GM12878 (cell line): Measurements from ENCODE around the gene SCUBE2. TPM values are rescaled to one million over a fixed set of nuclear protein-coding genes. Genes with fewer than 3 reads are reported as not detected.

Experiments used
- ATAC-seq: fragments of 200-7000 bp; cut with Tn5 transposase; 3 replicates; pipeline ENCODE4 v1.9.1; 2020; ENCODE audit warnings: mild to moderate bottlenecking, moderate library complexity
- BruUV-seq: library from RNA; stranded (reverse); fragments of 400-500 nt; replicated peaks from 2 replicates; lab custom pipeline; 2021; lab: Mats Ljungman, UMichigan
- CTCF ChIA-PET: fragments of 300-600 bp; sonication (Branson Sonifier 250); formaldehyde crosslinking; extraction: SDS; loops from one replicate; lab custom pipeline; 2021; ENCODE audit warnings: inconsistent platforms; lab: Yijun Ruan, JAX
- POLR2A ChIA-PET: fragments of 350-600 bp; formaldehyde crosslinking; extraction: SDS; loops from one replicate; lab custom pipeline; 2021; ENCODE audit warnings: inconsistent platforms; lab: Charles Lee
- RAD21 ChIA-PET: fragments of 300-600 bp; sonication (Branson Sonifier 250); formaldehyde crosslinking; loops from one replicate; lab custom pipeline; 2023; ENCODE audit warnings: antibody characterized with exemption; ENCODE audit not compliant: unreplicated experiment; lab: Charles Lee
- SMC1A ChIA-PET: fragments of 300-600 bp; sonication (Branson Sonifier 250); formaldehyde crosslinking; loops from one replicate; lab custom pipeline; 2023; ENCODE audit not compliant: unreplicated experiment, uncharacterized antibody; lab: Charles Lee
- DNase-seq: peaks from one replicate; pipeline ENCODE4 v3.0.0-alpha.2; 2011; ENCODE audit warnings: low read depth, low spot score
- FAIRE-seq: peaks from 3 replicates; lab custom pipeline; 2011; peaks lifted over from hg19 to GRCh38; lab: Jason Lieb, UNC
- H2AFZ ChIP-seq: 2 replicates; pipeline ENCODE4 v1.6.0; 2011; ENCODE audit warnings: low read depth, low read length, control low read depth; ENCODE audit not compliant: control insufficient read depth
- H3K27ac ChIP-seq: 2 replicates; pipeline ENCODE4 v1.5.1; 2011; ENCODE audit warnings: control low read depth; ENCODE audit not compliant: control insufficient read depth, insufficient read depth
- H3K27me3 ChIP-seq, 2 experiments: replicated peaks in 1 of 2; 2 replicates each; pipeline versions ENCODE4 v1.6.0 to v1.6.1; 2011; ENCODE audit warnings: low read length in 1 of 2; ENCODE audit not compliant: control insufficient read depth in 2 of 2, insufficient read depth in 2 of 2
- H3K36me3 ChIP-seq, 2 experiments: 2 replicates each; pipeline ENCODE4 v1.5.1; 2011; ENCODE audit warnings: low read length in 1 of 2; ENCODE audit not compliant: control insufficient read depth in 2 of 2, insufficient read depth in 2 of 2
- H3K4me1 ChIP-seq: 2 replicates; pipeline ENCODE4 v1.6.1; 2011; ENCODE audit warnings: mild to moderate bottlenecking, low read length, moderate library complexity, mixed read lengths; ENCODE audit not compliant: control insufficient read depth, insufficient read depth
- H3K4me2 ChIP-seq: 2 replicates; pipeline ENCODE4 v1.6.0; 2011; ENCODE audit warnings: control low read depth; ENCODE audit not compliant: control insufficient read depth, insufficient read depth
- H3K4me3 ChIP-seq: fragments of 200-600 bp; sonication (generic); 2 replicates; pipeline ENCODE4 v1.5.1; 2016
- H3K79me2 ChIP-seq: 2 replicates; pipeline ENCODE4 v1.6.0; 2011; ENCODE audit warnings: low read length; ENCODE audit not compliant: control insufficient read depth, insufficient read depth
- H3K9ac ChIP-seq: 2 replicates; pipeline ENCODE4 v1.8.0; 2011; ENCODE audit warnings: low read length, control low read depth, mixed read lengths; ENCODE audit not compliant: control insufficient read depth, insufficient read depth
- H3K9me3 ChIP-seq: replicated peaks from 3 replicates; pipeline ENCODE4 v1.5.1; 2011; ENCODE audit warnings: mild to moderate bottlenecking, low read length; ENCODE audit not compliant: control insufficient read depth, insufficient read depth
- H4K20me1 ChIP-seq: 2 replicates; pipeline ENCODE4 v1.6.0; 2011; ENCODE audit not compliant: control insufficient read depth, insufficient read depth
- BACH1 ChIP-seq: fragments of 450-650 bp; IDR thresholded peaks from 2 replicates; pipeline ENCODE4 v1.6.1; 2017; ENCODE audit warnings: mild to moderate bottlenecking, borderline replicate concordance
- ESRRA ChIP-seq: IDR thresholded peaks from 2 replicates; pipeline ENCODE4 v1.6.1; 2012; ENCODE audit warnings: mild to moderate bottlenecking, low read length, improper control_type of control experiment
- GABPA ChIP-seq: IDR thresholded peaks from 2 replicates; pipeline ENCODE4 v1.6.1; 2014; ENCODE audit warnings: antibody characterized with exemption, low read depth, mild to moderate bottlenecking, inconsistent platforms
- IKZF1 ChIP-seq: fragments of 450-650 bp; conservative IDR thresholded peaks from 2 replicates; pipeline ENCODE4 v1.6.1; 2017; ENCODE audit warnings: antibody characterized with exemption, mild to moderate bottlenecking
- JUND ChIP-seq: IDR thresholded peaks from 2 replicates; pipeline ENCODE4 v1.6.1; 2012; ENCODE audit warnings: low read depth, mild to moderate bottlenecking, low read length, improper control_type of control experiment, moderate library complexity
- KLF5 ChIP-seq: fragments of 450-650 bp; IDR thresholded peaks from 2 replicates; pipeline ENCODE4 v1.6.1; 2014; ENCODE audit warnings: mild to moderate bottlenecking; ENCODE audit not compliant: partially characterized antibody
- MEF2A ChIP-seq: IDR thresholded peaks from 2 replicates; pipeline ENCODE4 v1.6.1; 2011; ENCODE audit warnings: low read depth, mild to moderate bottlenecking, low read length, moderate library complexity; ENCODE audit not compliant: insufficient read depth
- POLR2AphosphoS2 ChIP-seq: IDR thresholded peaks from 2 replicates; pipeline ENCODE4 v1.6.1; 2011; ENCODE audit warnings: low read depth, mild to moderate bottlenecking, low read length, improper control_type of control experiment, moderate library complexity
- RAD21 ChIP-seq: IDR thresholded peaks from 2 replicates; pipeline ENCODE4 v1.6.1; 2011; ENCODE audit warnings: mild to moderate bottlenecking, low read depth, low read length, moderate library complexity; ENCODE audit not compliant: insufficient read depth
- RCOR1 ChIP-seq: conservative IDR thresholded peaks from 2 replicates; pipeline ENCODE4 v1.6.1; 2012; ENCODE audit warnings: low read depth, low read length, improper control_type of control experiment
- SIX5 ChIP-seq: IDR thresholded peaks from 2 replicates; pipeline ENCODE4 v1.6.1; 2011; ENCODE audit warnings: mild to moderate bottlenecking, low read depth, low read length, moderate library complexity; ENCODE audit not compliant: severe bottlenecking
- SMC3 ChIP-seq: IDR thresholded peaks from 2 replicates; pipeline ENCODE4 v1.6.1; 2011; ENCODE audit warnings: low read length, improper control_type of control experiment, borderline replicate concordance
- SPI1 ChIP-seq: IDR thresholded peaks from 2 replicates; pipeline ENCODE4 v1.6.1; 2011; ENCODE audit warnings: low read depth, mild to moderate bottlenecking, low read length, moderate library complexity, borderline replicate concordance; ENCODE audit not compliant: insufficient read depth
- STAT1 ChIP-seq: fragments of 450-650 bp; conservative IDR thresholded peaks from 2 replicates; pipeline ENCODE4 v1.6.1; 2014; ENCODE audit warnings: antibody characterized with exemption, mild to moderate bottlenecking
- ZNF217 ChIP-seq: fragments of 450-650 bp; IDR thresholded peaks from 2 replicates; pipeline ENCODE4 v1.6.1; 2017; ENCODE audit warnings: antibody characterized with exemption, mild to moderate bottlenecking
- WGBS: methylation state at CpG from one replicate; pipeline ENCODE4 v1.1.6; 2016; ENCODE audit warnings: low lambda C conversion rate; ENCODE audit not compliant: insufficient replicate concordance, insufficient coverage; ENCODE audit errors: missing lambda C conversion rate; 5-methylcytosine and 5-hydroxymethylcytosine counted together
- in situ Hi-C: fragments of 300-500 bp; cut with MboI; formaldehyde crosslinking; loops from 9 replicates; pipeline ENCODE4 v1.14.3; 2018; ENCODE audit warnings: mixed read lengths
- intact Hi-C: fragments of 100-400 bp; cut with micrococcal nuclease; formaldehyde crosslinking; loops from one replicate; pipeline ENCODE4 v1.14.2; 2022; ENCODE audit not compliant: unreplicated experiment
- polyA plus RNA-seq, 11 experiments: library from polyadenylated mRNA; depleted of rRNA in 4 of 11; unstranded in 6 of 11; stranded (reverse) in 5 of 11; fragments of >200 nt; fragmentation: Nextera tagmentation in 4 of 11; fragmentation: Illumina TruSeq in 1 of 11; extraction: Ambion mirVana in 4 of 11; extraction: Trizol in 1 of 11; gene quantifications; 1 replicate in 1 of 11; 2 replicates in 10 of 11; pipeline versions ENCODE4 v1.2.1 to v1.2.3, GENCODE V29; 2011 to 2016; ENCODE audit warnings: inconsistent platforms in 2 of 11, missing spikeins in 2 of 11, low read depth in 1 of 11
- total RNA-seq, 4 experiments: library from RNA; depleted of rRNA in 3 of 4; stranded (reverse); fragments of >200 nt in 3 of 4; fragmentation: Illumina TruSeq in 1 of 4; extraction: Trizol in 1 of 4; gene quantifications; 2 replicates each; pipeline versions ENCODE4 v1.2.1 to v1.2.3, GENCODE V29; 2013 to 2021
- TF ChIP-seq, protein P1 (sequence below): fragments of 450-650 bp; formaldehyde crosslinking; IDR thresholded peaks from 2 replicates; pipeline ENCODE4 v1.4.0; 2022; ENCODE audit warnings: mild to moderate bottlenecking, moderate library complexity

Gene SCUBE2
- total and polyA plus RNA-seq, 10 of the 15 experiments (the other 5 are each of a cell fraction or from before 2014, with no cell fraction given): 0.12 to 0.56 (median 0.31) TPM; not detected in 2

DNA sequence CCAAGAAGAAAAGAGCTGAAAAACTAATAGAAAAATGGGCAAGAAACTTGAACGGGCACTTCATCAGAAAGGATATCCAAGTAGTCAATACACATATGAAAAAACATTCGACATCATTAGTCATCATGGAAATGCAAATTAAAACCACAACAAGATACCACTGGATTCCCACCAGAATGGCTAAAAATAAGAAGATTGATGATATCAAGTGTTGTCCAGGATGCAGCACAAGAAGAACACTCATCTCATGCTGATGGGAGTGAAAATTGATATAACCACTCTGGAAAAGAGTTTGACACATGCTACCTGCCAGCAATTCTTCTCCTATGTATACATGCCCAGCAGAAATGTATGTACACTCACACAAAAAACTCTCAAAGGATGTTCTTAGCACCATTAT is 26.9 kb upstream of the SCUBE2 start:
- 28% methylated on average over 2 of the region's 2 CpGs for WGBS
- no peak for ATAC-seq
- no peak for FAIRE-seq
- no peak overlapping the region for H3K4me2 ChIP-seq
- BruUV-seq: no TSS peak
- H3K4me3 ChIP-seq: no peak overlapping the region
- H3K79me2 ChIP-seq: no peaks in the 10 kb centered on the region
- H3K36me3 ChIP-seq: no peaks in the 10 kb centered on the region
- CTCF ChIA-PET: interaction anchor here (0.7 to 2.7 kb wide), 5 partner anchors 12 to 388 kb away, joined by 3 to 7 read pairs (median 4); no protein-coding TSS in a partner anchor
- no peaks in the 10 kb centered on the region for H3K27me3 ChIP-seq
- no peaks in the 10 kb centered on the region for H3K4me1 ChIP-seq
- RAD21 ChIA-PET: interaction anchor here (0.6 to 1.1 kb wide), 2 partner anchors 19 to 211 kb away, joined by 3 to 9 read pairs; no protein-coding TSS in a partner anchor
- POLR2A ChIA-PET: interaction anchor here (0.6 kb wide), 2 partner anchors 18 to 1036 kb away, joined by 3 to 7 read pairs; no protein-coding TSS in a partner anchor
- intact Hi-C loops (no loop called here), in situ Hi-C loops (no loop called here)
- TF ChIP-seq JUND (no peak), IKZF1 (no peak)
- H3K9me3 ChIP-seq: no peaks in the 10 kb centered on the region
- no peak overlapping the region for H3K9ac ChIP-seq
- no peak for DNase-seq
- no peak overlapping the region for H3K27ac ChIP-seq
- H2AFZ ChIP-seq: no peak overlapping the region
- H4K20me1 ChIP-seq: no peaks in the 10 kb centered on the region
- SMC1A ChIA-PET: interaction anchor here (0.6 to 1.4 kb wide), 4 partner anchors 9 to 388 kb away, joined by 3 to 12 read pairs (median 3); no protein-coding TSS in a partner anchor

DNA sequence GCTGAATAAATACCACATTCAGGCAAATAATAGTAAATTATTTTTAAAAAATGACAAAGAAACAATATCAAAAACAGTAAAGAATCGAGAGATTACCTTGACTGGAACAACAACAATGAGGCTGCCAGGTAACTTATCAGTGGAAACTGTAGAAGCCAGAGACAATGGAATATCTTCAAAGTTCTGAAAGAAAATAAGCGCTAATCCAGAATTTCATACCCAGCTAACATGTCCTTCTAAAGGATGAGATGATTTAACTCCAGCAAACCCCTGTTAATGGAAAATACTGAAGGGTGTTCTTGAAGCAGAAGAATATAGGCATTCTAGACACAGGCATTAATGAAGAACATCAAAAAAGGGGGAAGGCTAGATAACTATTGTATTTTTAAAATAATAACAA is 20.7 kb upstream of the SCUBE2 start:
- in situ Hi-C loops: no loop called here
- Histone ChIP-seq H3K36me3 (no peaks in the 10 kb centered on the region), H4K20me1 (no peaks in the 10 kb centered on the region), H3K27ac (no peak overlapping the region), H3K4me3 (no peak overlapping the region), H3K9me3 (peaks cover 5% of the 10 kb centered on the region; the same call in 2 of the 3 replicates), H3K27me3 (no peaks in the 10 kb centered on the region), H2AFZ (no peak overlapping the region), H3K79me2 (no peaks in the 10 kb centered on the region), H3K4me2 (no peak overlapping the region), H3K9ac (no peak overlapping the region), H3K4me1 (no peaks in the 10 kb centered on the region)
- ChIA-PET CTCF (no interaction called here), RAD21 (interaction anchor here (1.2 kb wide), 1 partner anchor 96 kb away, joined by 3 read pairs; no protein-coding TSS in a partner anchor), SMC1A (interaction anchor here (1.9 kb wide), 1 partner anchor 26 kb away, joined by 5 read pairs; no protein-coding TSS in a partner anchor), POLR2A (no interaction called here)
- 50% methylated on average over 2 of the region's 2 CpGs for WGBS
- intact Hi-C loops: no loop called here
- DNase-seq (no peak), ATAC-seq (no peak), FAIRE-seq (no peak)
- BruUV-seq: no TSS peak
- TF ChIP-seq SMC3 (no peak), ESRRA (no peak), SIX5 (no peak), SPI1 (no peak), ZNF217 (no peak), RAD21 (no peak), BACH1 (no peak), STAT1 (no peak), KLF5 (no peak), GABPA (no peak), MEF2A (no peak), RCOR1 (no peak), POLR2AphosphoS2 (no peak)
- TF ChIP-seq, protein P1, sequence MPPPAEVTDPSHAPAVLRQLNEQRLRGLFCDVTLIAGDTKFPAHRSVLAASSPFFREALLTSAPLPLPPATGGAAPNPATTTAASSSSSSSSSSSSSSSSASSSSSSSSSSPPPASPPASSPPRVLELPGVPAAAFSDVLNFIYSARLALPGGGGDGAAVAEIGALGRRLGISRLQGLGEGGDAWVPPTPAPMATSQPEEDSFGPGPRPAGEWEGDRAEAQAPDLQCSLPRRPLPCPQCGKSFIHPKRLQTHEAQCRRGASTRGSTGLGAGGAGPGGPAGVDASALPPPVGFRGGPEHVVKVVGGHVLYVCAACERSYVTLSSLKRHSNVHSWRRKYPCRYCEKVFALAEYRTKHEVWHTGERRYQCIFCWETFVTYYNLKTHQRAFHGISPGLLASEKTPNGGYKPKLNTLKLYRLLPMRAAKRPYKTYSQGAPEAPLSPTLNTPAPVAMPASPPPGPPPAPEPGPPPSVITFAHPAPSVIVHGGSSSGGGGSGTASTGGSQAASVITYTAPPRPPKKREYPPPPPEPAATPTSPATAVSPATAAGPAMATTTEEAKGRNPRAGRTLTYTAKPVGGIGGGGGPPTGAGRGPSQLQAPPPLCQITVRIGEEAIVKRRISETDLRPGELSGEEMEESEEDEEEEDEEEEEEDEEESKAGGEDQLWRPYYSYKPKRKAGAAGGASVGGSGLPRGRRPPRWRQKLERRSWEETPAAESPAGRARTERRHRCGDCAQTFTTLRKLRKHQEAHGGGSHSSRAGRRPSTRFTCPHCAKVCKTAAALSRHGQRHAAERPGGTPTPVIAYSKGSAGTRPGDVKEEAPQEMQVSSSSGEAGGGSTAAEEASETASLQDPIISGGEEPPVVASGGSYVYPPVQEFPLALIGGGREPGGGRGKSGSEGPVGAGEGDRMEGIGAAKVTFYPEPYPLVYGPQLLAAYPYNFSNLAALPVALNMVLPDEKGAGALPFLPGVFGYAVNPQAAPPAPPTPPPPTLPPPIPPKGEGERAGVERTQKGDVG (CRISPR knock-in tag): no peak
